GM19324 (cell line): ENCODE results near the gene PGS1.
"Not testable (repeated sequence)": the region's sequence is repeated elsewhere in the genome, so short reads cannot be mapped to it uniquely, and the experiment has no call there.

Experiments
- ATAC-seq: cut with Tn5 transposase; IDR thresholded peaks from one replicate; pipeline ENCODE4 v1.9.1; 2021; ENCODE audit warnings: mild to moderate bottlenecking, moderate library complexity; ENCODE audit not compliant: unreplicated experiment, low FRiP score

PGS1 gene

GRCh38 chr17:78378225-78379130 is at the start of gene PGS1:
TSS of gene PGS1 (plus strand) at chr17:78378649. CDS start at chr17:78378666, 17 bp downstream.
- ATAC-seq: peak; percentile 64

DNA sequence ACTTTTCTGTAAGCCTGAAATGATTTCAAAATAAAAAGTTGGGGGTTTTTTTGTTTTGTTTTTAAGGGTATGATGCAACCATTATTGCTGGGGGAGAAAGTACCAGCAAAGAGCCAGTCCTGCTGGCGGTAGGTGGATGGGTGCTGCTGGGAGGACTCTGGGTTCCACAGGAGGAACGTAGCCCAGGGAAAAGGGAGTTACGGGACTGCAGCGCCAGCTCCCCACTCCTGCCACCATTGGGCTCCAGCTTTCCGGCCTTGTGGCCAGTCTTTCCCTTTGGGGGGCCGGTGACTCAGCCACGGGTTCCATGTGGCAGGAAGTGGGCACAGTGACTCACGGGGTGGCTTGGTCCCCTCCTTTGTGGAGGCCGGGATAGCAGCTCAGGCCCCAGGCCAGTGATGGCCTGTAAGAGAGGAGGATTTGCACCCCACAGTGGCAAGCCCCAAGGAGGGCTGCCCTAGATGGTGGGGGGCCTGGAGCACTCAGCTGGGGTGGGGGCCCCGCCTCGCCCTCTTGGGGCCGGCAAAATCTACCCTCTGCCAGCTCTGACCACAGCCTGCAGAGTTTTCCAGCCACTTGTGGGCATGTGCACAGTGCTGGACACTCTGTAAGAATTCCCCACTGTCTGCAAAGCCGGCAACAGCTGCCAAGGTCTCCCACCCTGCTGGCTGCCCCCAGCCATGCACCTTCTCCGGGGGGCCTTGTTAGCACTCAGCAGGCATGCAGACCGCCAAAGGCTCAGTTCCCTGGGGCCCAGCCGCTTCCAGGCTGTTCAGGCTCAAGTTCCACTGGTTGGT is 49.0 kb upstream of the PGS1 start:
- no peak for ATAC-seq

DNA sequence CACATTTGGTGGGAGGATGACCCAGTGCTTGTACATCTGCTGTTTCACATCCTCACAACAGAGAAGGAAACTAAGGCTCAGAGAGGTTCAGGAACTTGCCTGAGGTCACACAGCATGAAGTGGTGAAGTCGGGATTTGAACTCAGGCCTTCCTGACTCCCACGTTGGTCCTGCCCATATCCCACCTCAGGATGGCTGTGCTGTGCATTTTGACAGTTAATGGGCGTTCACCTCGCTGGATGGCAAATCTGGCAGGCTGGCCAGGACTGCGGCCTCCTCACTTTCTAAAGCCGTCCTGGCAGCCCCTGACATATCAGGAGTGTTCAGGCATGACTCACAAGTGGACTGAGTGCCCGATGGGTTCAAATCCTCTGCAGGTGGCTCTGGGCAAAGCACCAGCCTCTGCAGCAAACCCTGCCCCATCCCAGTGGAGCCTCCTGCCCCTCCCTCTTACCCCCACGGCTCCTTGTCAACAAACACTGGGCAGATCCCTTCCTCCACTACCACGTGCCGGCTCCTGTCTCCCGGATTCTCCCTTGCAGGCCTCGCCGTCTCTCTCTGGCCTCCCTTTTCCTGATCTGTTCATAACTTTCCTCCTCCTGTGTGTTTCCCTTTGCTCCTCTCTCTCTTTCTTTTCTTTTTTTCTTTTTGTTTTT is 47.8 kb upstream of the PGS1 start:
- no peak for ATAC-seq

DNA sequence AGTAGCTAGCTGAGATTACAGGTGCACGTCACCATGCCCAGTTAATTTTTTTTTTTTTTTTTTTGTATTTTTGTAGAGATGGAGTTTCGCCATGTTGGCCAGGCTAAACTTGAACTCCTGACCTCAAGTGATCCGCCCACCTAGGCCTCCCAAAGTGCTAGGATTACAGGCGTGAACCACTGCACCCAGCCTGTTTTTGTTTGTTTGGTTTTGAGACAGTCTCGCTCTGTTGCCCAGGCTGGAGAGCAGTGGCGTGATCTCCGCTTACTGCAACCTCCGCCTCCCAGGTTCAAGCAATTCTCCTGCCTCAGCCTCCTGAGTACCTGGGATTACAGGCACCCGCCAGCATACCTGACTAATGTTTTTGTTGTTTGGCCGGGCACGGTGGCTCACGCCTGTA is 47.1 kb upstream of the PGS1 start:
- not testable (repeated sequence) for ATAC-seq

- no peak for ATAC-seq
These were observed 45.5 kb upstream of the PGS1 start for GRCh38 chr17:78332991-78333390.

- no peak for ATAC-seq
These were observed 43.2 kb upstream of the PGS1 start for GRCh38 chr17:78335209-78335608.

DNA sequence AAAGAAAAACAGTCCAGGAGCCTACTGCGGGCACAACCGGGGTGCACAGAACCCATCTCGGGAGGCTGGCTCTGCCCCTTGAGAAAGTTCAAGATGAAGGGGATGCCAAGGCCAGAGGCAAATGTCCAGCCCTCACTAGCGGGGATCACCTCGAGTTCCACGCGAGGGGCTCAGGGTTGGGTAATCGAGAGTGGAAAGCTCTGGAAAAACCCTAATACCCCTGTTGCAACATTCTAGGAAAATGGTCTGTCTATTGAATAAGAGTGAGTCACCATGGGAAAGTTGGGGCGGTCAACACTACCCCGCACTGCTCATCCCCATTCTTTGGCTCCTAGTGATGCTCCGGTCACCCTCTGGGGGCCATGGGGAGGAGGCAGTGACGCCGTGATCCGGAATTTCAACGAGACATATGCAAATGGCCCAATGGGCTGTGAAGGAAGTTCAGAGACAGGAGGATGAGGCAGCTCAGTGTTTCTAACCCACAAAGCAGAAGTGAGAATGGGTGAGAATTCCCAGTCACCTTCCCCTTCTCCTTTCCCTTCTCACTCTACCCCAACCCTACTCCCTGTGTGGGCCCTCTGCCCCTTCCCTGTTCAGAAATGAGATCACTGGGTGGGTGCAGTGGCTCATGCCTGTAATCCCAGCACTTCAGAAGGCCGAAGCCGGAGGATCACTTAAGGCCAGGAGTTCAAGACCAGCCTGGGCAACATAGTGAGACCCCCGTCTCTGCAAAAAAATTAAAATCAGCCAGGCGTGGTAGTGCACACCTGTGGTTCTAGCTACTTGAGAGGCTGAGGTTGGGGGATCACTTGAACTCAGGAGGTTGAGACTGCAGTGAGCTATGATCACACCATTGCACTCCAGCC is 41.0 kb upstream of the PGS1 start:
- no peak for ATAC-seq

GRCh38 chr17:78338486-78339259 is 39.8 kb upstream of the PGS1 start:
- ATAC-seq: no peak

DNA sequence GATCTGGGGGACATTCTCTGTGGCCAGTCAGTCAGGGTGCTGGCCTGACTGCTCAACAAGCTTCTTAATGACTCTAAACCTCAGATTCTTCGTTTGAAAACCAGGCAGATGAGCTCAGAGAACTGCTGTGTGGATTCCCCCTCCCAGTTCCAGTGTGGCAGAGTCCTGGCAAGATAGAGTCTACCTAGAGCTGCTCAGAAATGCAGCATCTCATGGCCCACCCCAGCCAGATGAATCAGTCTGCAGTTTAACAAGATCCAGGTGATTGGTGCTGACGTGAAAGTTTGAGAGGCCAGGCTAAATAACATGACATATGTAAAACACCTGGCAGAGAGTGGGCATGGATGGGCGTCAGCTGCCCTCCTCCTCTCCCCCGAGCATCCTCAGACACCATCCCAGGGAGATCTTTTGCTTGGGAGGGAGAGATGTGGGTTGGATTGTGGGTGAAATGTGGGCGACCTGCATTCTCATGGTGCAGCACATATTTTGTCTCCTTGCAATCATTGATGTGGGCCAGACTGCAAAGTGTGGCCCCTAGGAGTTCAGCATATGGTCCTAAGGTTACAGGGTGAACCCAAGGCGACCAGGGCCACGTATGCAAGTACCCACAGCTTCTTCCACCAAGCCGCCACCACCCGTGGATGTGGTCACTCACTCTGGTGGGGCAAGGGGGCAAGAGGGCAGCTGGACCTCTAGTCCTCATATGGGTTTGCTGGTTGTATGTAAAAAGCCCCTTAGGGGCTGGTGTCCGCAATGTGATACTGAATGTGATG is 38.1 kb upstream of the PGS1 start:
- ATAC-seq: no peak

DNA sequence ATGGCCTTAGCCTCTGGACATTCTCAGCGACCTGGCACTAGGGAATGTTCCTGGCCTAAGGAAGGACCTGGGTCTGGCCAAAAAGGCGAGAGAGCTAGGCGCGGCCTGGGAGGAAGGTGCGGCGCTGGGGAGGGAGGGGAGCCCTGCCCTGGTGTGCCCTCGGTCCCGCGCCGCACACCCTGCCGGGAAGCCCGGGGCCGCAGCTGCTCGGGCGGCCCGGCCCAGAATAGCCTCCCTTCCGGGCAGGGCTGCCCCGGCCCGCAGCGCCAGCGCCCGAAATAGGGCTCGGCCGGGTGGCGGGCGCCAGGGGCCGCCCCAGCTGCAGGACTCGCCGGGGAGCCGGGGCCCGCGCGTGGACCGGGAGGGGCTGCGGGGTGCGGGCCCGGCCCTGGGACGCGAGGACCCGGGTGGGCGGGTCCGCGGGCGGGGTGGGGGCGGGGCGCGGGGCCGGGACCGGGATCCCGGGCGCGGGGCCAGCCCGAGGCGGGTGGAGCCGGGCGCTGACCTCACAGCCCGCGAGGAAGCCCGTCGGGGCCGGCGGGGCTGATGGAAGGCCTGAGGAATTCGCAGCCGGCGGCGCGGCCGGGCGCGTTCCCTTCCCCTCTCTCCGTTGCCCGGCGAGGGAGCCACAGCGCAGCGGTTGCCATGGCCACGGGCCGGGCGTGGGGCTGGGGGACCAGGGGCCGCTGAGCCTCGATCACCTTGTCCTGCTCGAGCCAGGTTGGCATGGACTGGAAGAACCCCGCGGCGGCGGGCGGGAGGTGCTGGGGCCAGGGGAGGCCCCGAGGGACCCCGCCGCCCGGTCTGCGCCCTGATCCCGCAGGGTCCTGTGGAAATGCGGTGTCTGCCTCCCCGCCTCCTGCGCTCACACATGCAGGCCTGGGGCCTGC is 36.6 kb upstream of the PGS1 start:
- ATAC-seq: no peak

DNA sequence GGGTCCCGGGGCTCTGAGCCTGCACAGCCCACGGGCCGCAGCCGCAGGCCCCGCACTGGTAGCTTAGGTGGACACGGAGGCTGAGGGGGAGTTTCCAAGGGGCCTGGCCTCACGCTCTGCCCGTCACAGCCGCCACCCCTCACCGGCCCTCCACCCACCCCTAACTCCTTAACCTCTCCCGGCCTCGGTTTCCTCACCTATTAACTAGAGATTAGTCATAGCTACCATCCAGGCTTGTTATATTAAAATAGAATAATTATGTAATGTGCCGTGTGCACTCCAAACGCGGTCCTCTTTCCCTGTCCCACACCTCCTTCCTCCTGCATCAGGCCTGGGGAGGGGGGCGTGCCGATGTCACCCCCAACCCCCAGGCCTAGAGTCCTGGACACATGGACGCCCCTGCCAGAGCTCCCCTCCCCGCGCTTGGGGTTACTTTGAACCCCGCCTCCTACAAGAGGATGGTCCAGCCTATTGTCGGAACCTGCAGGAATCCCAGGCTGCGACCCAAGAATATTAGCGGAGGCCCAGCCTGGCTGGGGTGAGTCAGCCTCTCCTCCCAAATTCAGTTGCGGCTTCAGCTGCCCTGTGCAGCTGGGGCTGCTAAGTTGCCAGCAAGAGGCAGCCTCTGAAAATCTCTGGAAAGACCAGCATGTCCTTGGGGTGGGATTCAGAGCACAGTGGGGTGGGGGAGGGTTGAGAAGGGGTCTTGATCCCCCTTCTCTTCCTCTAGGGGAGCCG is 35.8 kb upstream of the PGS1 start:
- no peak for ATAC-seq

DNA sequence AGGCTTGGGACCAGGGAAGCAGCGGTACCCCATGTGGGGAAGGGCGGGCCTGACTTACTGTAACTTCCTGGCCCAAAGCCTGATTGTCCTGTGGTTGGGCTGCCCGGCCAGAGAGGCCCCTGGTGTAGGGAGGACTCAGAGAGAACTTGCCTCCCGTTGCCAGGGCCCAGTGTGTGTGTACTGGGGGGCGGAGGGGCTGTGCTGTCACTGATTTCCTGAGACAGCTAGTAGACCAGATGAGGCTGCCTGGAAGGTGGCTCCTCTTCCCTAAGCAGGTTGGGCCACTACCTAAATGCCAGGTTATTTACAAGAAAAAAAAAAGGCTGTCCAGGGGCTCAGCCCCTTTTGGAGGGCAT is 35.3 kb upstream of the PGS1 start:
- no peak for ATAC-seq

GRCh38 chr17:78343543-78344201 is 34.8 kb upstream of the PGS1 start:
- no peak for ATAC-seq

- ATAC-seq: no peak
These were observed 33.8 kb upstream of the PGS1 start for GRCh38 chr17:78344666-78345065.

DNA sequence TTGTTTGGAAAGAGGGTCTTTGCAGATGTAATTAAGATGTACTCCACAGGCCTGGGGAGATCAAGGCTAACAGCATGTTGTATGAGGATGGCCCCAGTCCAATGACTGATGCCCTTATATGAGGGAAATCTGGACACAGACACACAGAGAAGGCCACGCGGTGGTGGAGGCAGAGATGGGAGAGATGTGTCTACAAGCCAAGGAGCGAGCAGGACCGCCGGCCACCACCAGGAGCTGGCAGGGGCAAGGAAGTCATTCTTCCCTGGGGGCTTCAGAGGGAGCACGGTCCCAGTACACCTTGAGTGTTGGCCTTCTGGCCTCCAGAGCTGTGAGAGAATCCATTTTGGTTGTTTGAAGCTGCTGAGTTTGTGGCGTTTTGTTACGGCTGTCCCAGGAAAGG is 33.3 kb upstream of the PGS1 start:
- ATAC-seq: no peak

GRCh38 chr17:78345791-78346494 is 32.5 kb upstream of the PGS1 start:
- ATAC-seq: no peak
